Caco-2 (cell line): ENCODE measurements around the gene DNER. TPM values are rescaled to one million over a fixed set of nuclear protein-coding genes. Genes with fewer than 3 reads are reported as not detected.

Experiments used
- BruUV-seq: library from RNA; stranded (reverse); fragments of 400-500 nt; replicated peaks from 2 replicates; lab custom pipeline; 2021; lab: Mats Ljungman, UMichigan
- CTCF ChIA-PET: fragments of 300-600 bp; sonication (Branson Sonifier 250); formaldehyde crosslinking; loops from one replicate; lab custom pipeline; 2022; ENCODE audit warnings: antibody characterized with exemption; lab: Charles Lee
- POLR2A ChIA-PET: fragments of 300-600 bp; sonication (Branson Sonifier 250); formaldehyde crosslinking; loops from one replicate; lab custom pipeline; 2022; ENCODE audit warnings: antibody characterized with exemption; lab: Charles Lee
- DNase-seq, 2 experiments: peaks; one replicate each; pipeline versions ENCODE4 v3.0.0 to v3.0.0-alpha.2; 2020 to 2022
- H3K27me3 ChIP-seq: replicated peaks from 2 replicates; pipeline ENCODE4 v1.6.0; 2011; ENCODE audit warnings: low read length; ENCODE audit not compliant: control insufficient read depth, insufficient read depth
- H3K36me3 ChIP-seq: 2 replicates; pipeline ENCODE4 v1.5.1; 2011; ENCODE audit warnings: low read length; ENCODE audit not compliant: control insufficient read depth, insufficient read depth
- H3K4me1 ChIP-seq: fragments of 250-450 bp; sonication (Bioruptor Pico); 2 replicates; pipeline ENCODE4 v1.5.1; 2020; ENCODE audit warnings: mild to moderate bottlenecking
- H3K4me3 ChIP-seq: 2 replicates; pipeline ENCODE4 v1.5.1; 2011; ENCODE audit warnings: low read depth, mild to moderate bottlenecking, control low read depth, low read length
- H3K9me3 ChIP-seq: fragments of 250-450 bp; sonication (Bioruptor Pico); 2 replicates; pipeline ENCODE4 v1.5.1; 2020; ENCODE audit warnings: mild to moderate bottlenecking, moderate library complexity
- H3K27ac Mint-ChIP-seq: one replicate; pipeline ENCODE4 v1.8.0; 2022; ENCODE audit warnings: mixed read lengths; ENCODE audit not compliant: unreplicated experiment
- H3K27me3 Mint-ChIP-seq: one replicate; pipeline ENCODE4 v1.8.0; 2022; ENCODE audit warnings: mixed read lengths; ENCODE audit not compliant: insufficient read depth, unreplicated experiment
- H3K36me3 Mint-ChIP-seq: one replicate; pipeline ENCODE4 v1.8.0; 2022; ENCODE audit warnings: mild to moderate bottlenecking, mixed read lengths; ENCODE audit not compliant: insufficient read depth, unreplicated experiment
- H3K4me1 Mint-ChIP-seq: one replicate; pipeline ENCODE4 v1.8.0; 2022; ENCODE audit warnings: low read depth, mixed read lengths; ENCODE audit not compliant: unreplicated experiment
- H3K4me3 Mint-ChIP-seq: one replicate; pipeline ENCODE4 v1.8.0; 2022; ENCODE audit warnings: mild to moderate bottlenecking, moderate library complexity, mixed read lengths; ENCODE audit not compliant: unreplicated experiment
- H3K9me3 Mint-ChIP-seq: one replicate; pipeline ENCODE4 v1.8.0; 2022; ENCODE audit warnings: mixed read lengths; ENCODE audit not compliant: unreplicated experiment
- CTCF ChIP-seq, 2 experiments: fragments of 200-600 bp in 1 of 2; IDR thresholded peaks; 1 replicate in 1 of 2; 2 replicates in 1 of 2; pipeline versions ENCODE4 v1.5.1 to v1.8.0; 2011 to 2022; ENCODE audit warnings: antibody characterized with exemption in 1 of 2, control low read depth in 1 of 2, inconsistent platforms in 1 of 2, low read depth in 1 of 2, low read length in 1 of 2, mild to moderate bottlenecking in 1 of 2, moderate library complexity in 1 of 2; ENCODE audit not compliant: insufficient read depth in 1 of 2, severe bottlenecking in 1 of 2, unreplicated experiment in 1 of 2
- intact Hi-C: fragments of 100-400 bp; cut with micrococcal nuclease; formaldehyde crosslinking; loops from one replicate; pipeline ENCODE4 v1.10.0; 2022; ENCODE audit not compliant: unreplicated experiment
- total RNA-seq: library from RNA; stranded (reverse); gene quantifications from 2 replicates; pipeline ENCODE4 v1.2.3, GENCODE V29; 2022

The DNER gene
- total RNA-seq, 1 experiment from 2014 or later, result not detected

GRCh38 chr2:229601936-229602335, 112.4 kb downstream of the DNER start:
- CTCF ChIA-PET, result no interaction called here
- no peaks in the 10 kb centered on the region for H3K4me1 ChIP-seq
- no peaks in the 10 kb centered on the region for H3K36me3 ChIP-seq

GRCh38 chr2:229601396-229601795, 113.0 kb downstream of the DNER start:
- no peaks in the 10 kb centered on the region for H3K9me3 ChIP-seq
- Mint-ChIP-seq H3K9me3 (no peaks in the 10 kb centered on the region), H3K36me3 (no peaks in the 10 kb centered on the region), H3K4me3 (no peak overlapping the region), H3K27ac (no peak overlapping the region), H3K4me1 (no peaks in the 10 kb centered on the region), H3K27me3 (peaks cover 3% of the 10 kb centered on the region)
- no peaks in the 10 kb centered on the region for H3K27me3 ChIP-seq
- ChIA-PET POLR2A (no interaction called here), CTCF (no interaction called here)
- H3K4me1 ChIP-seq, result no peaks in the 10 kb centered on the region
- no peak overlapping the region for H3K4me3 ChIP-seq
- TF ChIP-seq CTCF (IDR thresholded peaks at IDR 0.05; ENCODE audit: insufficient read depth in 1 of 2, low read depth in 1 of 2, low read length in 1 of 2, severe bottlenecking in 1 of 2, unreplicated experiment in 1 of 2), result no peak
- intact Hi-C loops, result no loop called here
- H3K36me3 ChIP-seq, result no peaks in the 10 kb centered on the region
- no TSS peak for BruUV-seq
- no peak for DNase-seq

More at GRCh38 chr2:229601936-229602335, 112.4 kb downstream of the DNER start:
- Histone ChIP-seq H3K27me3 (no peaks in the 10 kb centered on the region), H3K4me3 (no peak overlapping the region), H3K9me3 (no peaks in the 10 kb centered on the region)
- H3K36me3 Mint-ChIP-seq, result no peaks in the 10 kb centered on the region
- H3K4me3 Mint-ChIP-seq, result no peak overlapping the region
- no peak for DNase-seq
- H3K9me3 Mint-ChIP-seq, result no peaks in the 10 kb centered on the region
- BruUV-seq, result no TSS peak
- no peak for TF ChIP-seq CTCF (IDR thresholded peaks at IDR 0.05; ENCODE audit: insufficient read depth in 1 of 2, low read depth in 1 of 2, low read length in 1 of 2, severe bottlenecking in 1 of 2, unreplicated experiment in 1 of 2)
- H3K4me1 Mint-ChIP-seq, result no peaks in the 10 kb centered on the region
- no peak overlapping the region for H3K27ac Mint-ChIP-seq
- POLR2A ChIA-PET, result no interaction called here
- peaks cover 3% of the 10 kb centered on the region for H3K27me3 Mint-ChIP-seq
- intact Hi-C loops, result no loop called here

GRCh38 chr2:229598227-229598626, 116.1 kb downstream of the DNER start:
- POLR2A ChIA-PET, result no interaction called here
- no peaks in the 10 kb centered on the region for H3K36me3 Mint-ChIP-seq

More at GRCh38 chr2:229598227-229598626, 116.1 kb downstream of the DNER start:
- Histone ChIP-seq H3K4me1 (no peaks in the 10 kb centered on the region), H3K27me3 (no peaks in the 10 kb centered on the region), H3K4me3 (no peak overlapping the region), H3K9me3 (no peaks in the 10 kb centered on the region), H3K36me3 (no peaks in the 10 kb centered on the region)
- no TSS peak for BruUV-seq
- H3K27me3 Mint-ChIP-seq, result peaks cover 6% of the 10 kb centered on the region
- no peaks in the 10 kb centered on the region for H3K4me1 Mint-ChIP-seq
- DNase-seq, result no peak
- no peak overlapping the region for H3K27ac Mint-ChIP-seq
- TF ChIP-seq CTCF (IDR thresholded peaks at IDR 0.05; ENCODE audit: insufficient read depth in 1 of 2, low read depth in 1 of 2, low read length in 1 of 2, severe bottlenecking in 1 of 2, unreplicated experiment in 1 of 2), result no peak
- no peaks in the 10 kb centered on the region for H3K9me3 Mint-ChIP-seq
- CTCF ChIA-PET, result no interaction called here
- H3K4me3 Mint-ChIP-seq, result no peak overlapping the region
- intact Hi-C loops, result no loop called here
